Left kidney (tissue), 2 donors: ENCODE measurements around the gene RREB1. TPM values are rescaled to one million over a fixed set of nuclear protein-coding genes. Genes with fewer than 3 reads are reported as not detected.

ENCODE experiments used
- DNase-seq: peaks from one replicate; pipeline ENCODE4 v3.0.0-alpha.2; 2013
- polyA plus RNA-seq: library from polyadenylated mRNA; unstranded; fragments of 120-200 nt; gene quantifications from one replicate; pipeline ENCODE4 v1.2.1, GENCODE V29; 2013; ENCODE audit not compliant: insufficient read length

Gene RREB1
- polyA plus RNA-seq, 1 donor: 23.9 TPM

DNA sequence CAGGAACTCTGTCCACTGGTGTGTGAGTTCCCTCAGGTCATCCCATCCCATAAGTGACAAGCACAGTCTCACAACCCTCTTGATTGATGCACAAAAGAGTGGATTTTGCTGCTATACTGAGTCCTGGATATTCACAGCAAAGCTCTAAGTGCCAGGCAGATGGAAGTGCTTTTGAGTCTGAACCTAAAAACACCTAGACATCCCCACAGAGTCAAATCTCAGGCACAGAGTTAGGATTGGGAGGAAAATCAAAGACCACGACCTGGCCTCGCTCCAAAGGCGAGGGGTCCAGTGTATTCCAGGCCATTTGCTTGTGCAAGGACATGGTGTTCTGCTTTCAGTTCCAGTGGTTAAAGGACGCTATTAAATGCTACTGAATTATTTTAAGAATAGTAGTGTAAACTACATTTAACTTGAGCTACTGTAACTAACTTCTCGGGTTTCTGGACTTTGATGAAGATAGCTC is 56.8 kb downstream of the RREB1 start:
- DNase-seq: no peak

GRCh38 chr6:7165002-7165889 is 57.5 kb downstream of the RREB1 start:
- no peak for DNase-seq

- DNase-seq: no peak
These were observed 58.1 kb downstream of the RREB1 start for GRCh38 chr6:7165890-7166267.

DNA sequence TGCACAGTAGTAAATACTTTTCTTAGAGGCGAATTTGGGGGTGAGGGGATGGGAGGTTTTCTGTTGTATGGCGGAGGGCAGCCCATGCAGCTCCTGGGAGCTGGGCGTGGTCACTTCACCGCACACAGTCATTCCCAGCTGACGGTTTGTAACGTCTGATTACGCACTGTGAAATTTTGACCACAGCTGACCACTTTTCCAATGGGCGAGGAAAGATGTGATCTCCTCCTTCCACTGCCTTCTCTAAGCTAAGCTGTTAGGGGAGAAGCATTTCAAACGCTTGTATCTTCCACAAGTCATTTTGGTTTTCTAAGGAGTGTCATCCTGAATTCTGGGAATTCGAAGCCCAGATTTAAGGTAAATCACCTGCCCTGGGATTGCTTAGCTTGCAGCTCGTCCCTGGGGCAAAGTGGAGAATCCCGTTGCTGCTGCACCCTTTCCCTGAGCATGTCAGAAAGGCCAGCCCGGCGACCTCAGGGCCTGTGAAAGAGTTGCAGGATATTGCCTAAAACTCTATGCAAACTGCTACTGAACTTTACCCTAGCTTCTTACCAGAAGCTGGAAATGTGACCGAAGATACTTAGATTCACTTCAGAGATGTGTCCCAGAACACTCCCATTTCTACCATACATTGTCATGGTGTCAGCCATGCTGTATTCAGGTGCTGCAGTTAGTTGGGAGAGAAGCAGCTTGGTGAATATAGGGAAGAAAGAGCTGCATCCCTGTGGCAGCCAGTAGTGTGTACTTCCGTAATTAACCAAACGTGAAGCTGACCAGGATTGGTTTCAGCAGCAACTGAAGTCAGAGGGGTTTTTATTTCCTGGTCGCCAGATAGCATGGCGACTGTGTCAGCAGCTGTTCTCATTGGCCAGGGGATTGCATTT is 58.9 kb downstream of the RREB1 start:
- DNase-seq: no peak

GRCh38 chr6:7169296-7169721 is 61.5 kb downstream of the RREB1 start:
- no peak for DNase-seq

DNA sequence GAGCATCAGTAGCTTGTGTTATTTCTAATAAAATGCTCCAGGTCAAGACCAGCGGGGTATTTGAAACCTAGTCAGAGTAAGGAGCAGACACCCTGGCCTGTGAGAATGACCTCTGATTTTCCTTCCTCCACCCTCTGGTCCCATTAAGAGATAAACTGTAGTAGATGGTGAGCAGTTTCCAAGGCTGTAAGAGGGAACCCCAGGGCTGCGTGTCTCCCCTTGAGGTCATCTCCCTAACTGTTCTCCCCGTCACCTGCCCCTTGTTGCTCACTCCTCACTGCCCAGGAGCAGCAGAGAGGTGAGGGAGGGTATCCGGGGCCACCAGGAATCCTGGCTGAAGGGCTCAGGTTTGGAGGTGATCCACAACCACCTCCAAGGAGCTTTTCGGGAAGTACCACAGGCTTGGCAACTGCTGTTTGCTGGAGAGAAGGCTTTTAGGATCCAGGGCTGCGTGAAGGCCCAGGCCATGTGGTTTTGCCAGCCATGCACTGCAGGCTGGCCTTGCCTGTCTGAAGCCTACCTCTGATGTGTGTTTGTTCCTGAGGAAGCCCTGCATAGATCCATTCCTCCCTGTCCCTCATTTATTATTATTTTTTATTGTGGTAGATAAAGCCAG is 62.5 kb downstream of the RREB1 start:
- DNase-seq: no peak

DNA sequence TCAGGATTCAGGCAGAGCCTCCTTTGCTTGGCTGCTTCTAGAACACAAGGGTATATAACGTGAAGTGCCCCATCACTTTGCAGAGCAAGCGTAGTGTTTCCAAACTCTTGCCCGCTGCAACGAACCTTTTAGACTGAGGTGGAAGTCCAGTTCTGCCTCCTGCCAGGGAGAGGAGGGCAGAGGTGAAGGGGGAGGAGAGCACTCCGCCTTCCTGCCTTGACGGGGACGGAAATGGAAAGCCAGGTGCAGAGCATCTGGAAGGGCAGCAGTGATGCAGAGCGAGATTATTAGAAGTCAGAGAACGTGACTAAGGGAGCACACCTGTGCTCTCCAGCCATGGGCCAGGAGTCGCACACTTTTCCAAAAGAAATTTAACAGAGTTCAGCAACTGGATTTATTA is 63.4 kb downstream of the RREB1 start:
- no peak for DNase-seq

- DNase-seq: no peak
These were observed 64.0 kb downstream of the RREB1 start for GRCh38 chr6:7171733-7172132.

DNA sequence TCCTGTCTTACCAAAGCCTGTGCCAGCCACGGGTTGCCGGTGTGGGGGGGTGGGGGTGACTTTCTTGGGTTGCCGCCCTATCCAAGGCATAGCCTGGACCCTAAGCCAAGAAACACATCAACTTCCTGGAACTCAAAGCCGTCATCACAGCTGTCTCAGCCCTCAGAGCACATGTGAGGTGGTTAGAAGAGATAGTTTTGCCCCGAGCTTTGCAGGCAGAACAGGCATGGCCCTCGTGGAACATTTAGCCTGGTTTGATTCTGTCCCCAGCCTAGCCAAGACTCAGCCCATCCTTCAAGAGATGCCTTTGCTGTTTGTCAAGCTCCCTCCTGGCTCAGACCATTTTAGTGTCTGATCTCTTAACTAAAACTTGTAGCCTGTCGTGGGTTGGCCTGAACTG is 64.9 kb downstream of the RREB1 start:
- no peak for DNase-seq

DNA sequence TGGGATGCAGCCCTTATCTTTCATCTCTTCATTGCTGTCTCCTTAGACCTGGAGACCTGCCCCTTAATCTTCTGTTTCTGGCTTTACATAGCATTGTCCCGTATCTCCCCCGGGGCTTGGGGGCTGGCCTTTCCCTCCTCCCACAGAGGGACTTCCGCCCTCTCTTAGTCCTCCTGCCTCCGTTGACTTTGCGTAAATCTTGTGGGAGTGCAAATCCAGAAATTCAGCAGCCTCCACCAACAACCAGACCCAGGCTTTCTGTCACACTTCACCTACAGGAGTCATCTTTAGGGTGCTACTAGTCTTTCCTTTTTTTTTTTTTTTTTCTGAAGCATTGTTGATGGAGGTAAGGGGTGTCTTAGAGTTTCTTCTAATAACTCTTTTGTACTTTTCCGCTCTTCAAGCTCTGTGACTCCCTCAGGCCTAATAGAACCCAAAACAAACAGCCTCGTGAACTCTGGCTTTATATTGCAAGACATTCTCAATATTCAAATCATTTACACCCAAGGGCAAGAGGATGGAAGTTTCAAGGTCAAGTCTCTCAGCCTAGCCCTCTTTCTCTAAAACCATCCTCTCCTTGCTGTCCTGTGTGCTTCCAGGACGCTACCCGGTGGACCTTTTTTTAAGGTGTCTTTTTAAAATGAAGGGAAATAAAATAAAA is 66.2 kb downstream of the RREB1 start:
- DNase-seq: no peak

DNA sequence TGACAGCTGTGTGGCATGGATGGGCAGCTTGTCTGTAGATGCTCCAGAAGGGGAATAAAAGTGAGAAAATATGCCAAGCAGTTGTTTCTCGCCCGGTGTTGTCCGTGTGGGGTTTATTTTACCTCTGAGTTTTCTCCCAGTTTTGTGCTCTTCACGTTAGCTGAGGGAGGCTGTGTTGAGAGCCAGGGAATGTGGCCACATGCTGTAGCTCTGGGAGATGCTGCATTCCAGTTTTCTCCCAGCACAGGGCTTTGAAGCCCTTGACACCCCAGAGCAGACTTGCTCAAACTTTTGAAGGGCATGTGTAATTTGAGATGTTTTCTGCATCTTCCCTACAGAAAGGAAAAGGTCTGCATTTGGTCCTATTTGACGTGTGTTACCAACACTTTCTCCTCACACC is 67.7 kb downstream of the RREB1 start:
- DNase-seq: no peak

DNA sequence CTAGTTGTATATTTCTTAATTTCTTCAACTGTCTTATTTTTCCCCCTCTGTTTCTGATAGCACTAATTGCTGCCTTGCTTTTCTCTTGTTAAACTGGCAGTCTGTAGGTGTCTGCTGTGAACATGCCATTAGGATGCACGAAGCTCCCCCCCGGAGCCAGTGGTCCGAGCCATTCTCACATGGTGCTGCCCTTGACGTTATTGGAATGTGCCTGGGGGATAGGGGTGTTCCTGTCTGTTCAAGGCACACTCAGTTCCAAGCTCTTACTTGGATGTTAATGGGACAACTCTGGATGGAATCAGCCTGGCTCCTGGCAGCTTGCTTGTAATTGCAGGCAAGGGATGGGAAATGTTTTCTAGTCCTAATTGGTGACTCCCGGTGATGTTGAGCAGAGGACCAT is 68.4 kb downstream of the RREB1 start:
- no peak for DNase-seq

DNA sequence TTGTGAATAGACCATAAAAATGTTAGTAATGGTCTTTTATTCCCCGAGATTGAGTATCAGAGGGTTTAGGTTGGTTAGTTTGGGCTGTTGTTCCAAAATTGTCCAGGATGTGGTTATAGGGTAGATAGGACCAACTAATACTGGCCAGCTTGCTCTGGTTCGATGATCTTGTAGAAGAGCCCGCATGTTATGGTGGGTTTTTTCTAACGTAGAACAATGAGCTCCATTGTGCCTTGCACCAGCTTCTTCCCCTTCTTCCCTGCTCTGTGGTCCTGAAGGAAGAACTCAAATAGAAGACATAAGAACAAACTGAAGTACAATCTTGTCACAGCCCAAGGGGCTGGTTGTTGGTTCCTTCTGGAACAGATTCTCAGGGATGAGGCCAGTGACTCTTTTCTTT is 70.5 kb downstream of the RREB1 start:
- no peak for DNase-seq

DNA sequence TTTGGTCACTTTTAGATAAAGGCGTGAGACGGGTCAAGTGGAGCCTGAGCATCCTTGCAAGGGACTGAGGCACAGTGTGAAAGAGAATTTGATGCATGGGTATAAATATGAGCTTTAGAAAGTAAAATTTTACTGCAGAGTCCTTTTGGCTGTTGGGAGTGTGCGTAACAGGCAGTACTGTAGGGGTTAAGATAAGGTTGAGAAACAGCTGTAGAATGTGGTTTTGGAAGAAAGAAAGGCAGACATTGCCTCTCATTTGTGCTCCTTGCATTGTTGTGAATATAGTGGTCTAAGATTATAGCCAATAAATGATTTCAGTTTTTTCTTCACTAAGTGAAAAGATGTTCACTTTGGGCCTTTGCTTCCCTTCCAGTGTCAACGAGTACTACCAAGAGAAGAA is 73.0 kb downstream of the RREB1 start:
- DNase-seq: no peak

GRCh38 chr6:7183707-7184106 is 75.9 kb downstream of the RREB1 start:
- DNase-seq: no peak

DNA sequence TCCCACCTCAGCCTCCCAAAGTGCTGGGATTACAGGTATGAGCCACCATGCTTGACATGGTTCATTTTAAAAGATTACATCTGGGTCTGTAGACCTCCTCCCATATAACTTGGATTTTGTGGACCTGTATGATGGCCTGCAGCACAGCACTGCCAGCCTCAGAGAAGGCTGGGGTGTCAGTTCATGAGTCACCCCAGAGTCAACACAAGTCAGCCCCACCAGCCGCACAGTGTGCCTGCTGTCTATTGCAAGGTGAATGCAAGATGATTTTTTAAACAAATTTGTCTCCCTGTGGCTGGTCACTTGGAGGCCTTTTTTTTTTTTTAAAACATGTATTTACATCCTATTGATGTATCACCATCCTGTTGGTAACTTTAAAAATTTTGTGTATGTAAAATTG is 76.7 kb downstream of the RREB1 start:
- no peak for DNase-seq

GRCh38 chr6:7185561-7185960 is 77.8 kb downstream of the RREB1 start:
- no peak for DNase-seq

DNA sequence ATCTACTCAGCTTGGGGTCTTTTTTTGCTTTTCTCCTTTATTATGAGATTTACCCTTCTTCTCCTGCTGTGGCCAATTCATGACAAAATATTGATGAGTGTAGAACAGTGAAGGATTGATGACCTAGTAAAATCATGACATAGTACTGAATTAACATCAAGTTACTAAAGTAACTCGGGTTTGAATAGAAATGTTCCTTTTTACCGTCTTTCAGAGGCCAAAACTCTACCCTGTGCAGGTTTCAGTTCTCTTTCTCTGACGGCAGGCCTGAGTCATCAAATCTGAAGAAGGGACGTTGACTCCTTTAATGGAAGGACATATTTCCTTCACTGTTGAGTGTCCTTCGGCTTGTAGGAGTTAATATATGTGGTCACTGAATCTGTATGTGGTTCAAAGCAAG is 80.7 kb downstream of the RREB1 start:
- no peak for DNase-seq

- DNase-seq: no peak
These were observed 81.5 kb downstream of the RREB1 start for GRCh38 chr6:7189101-7189758.

- no peak for DNase-seq
These were observed 83.0 kb downstream of the RREB1 start for GRCh38 chr6:7190791-7191190.

- DNase-seq: no peak
These were observed 85.4 kb downstream of the RREB1 start for GRCh38 chr6:7193122-7193521.

- no peak for DNase-seq
These were observed 86.9 kb downstream of the RREB1 start for GRCh38 chr6:7194657-7195056.
